Calu3 (cell line): Measurements from ENCODE around the gene TSPAN31. TPM values are rescaled to one million over a fixed set of nuclear protein-coding genes. Genes with fewer than 3 reads are reported as not detected.

Experiments used
- BruUV-seq: library from RNA; stranded (reverse); fragments of 400-500 nt; replicated peaks from 2 replicates; lab custom pipeline; 2021; lab: Mats Ljungman, UMichigan
- CTCF ChIA-PET: fragments of 300-600 bp; sonication (Branson Sonifier 250); formaldehyde crosslinking; loops from one replicate; lab custom pipeline; 2022; ENCODE audit warnings: antibody characterized with exemption; lab: Charles Lee
- DNase-seq: peaks from one replicate; pipeline ENCODE4 v3.0.0; 2022
- H3K27ac Mint-ChIP-seq: one replicate; pipeline ENCODE4 v1.8.0; 2022; ENCODE audit warnings: mixed read lengths; ENCODE audit not compliant: unreplicated experiment
- H3K27me3 Mint-ChIP-seq: one replicate; pipeline ENCODE4 v1.8.0; 2022; ENCODE audit warnings: mixed read lengths; ENCODE audit not compliant: unreplicated experiment
- H3K36me3 Mint-ChIP-seq: one replicate; pipeline ENCODE4 v1.8.0; 2022; ENCODE audit warnings: mild to moderate bottlenecking, moderate library complexity, mixed read lengths; ENCODE audit not compliant: insufficient read depth, unreplicated experiment
- H3K4me1 Mint-ChIP-seq: one replicate; pipeline ENCODE4 v1.8.0; 2022; ENCODE audit warnings: mild to moderate bottlenecking, low read depth, mixed read lengths; ENCODE audit not compliant: unreplicated experiment
- H3K4me3 Mint-ChIP-seq: one replicate; pipeline ENCODE4 v1.8.0; 2022; ENCODE audit warnings: mild to moderate bottlenecking, low read depth, moderate library complexity, mixed read lengths; ENCODE audit not compliant: unreplicated experiment
- H3K9me3 Mint-ChIP-seq: one replicate; pipeline ENCODE4 v1.8.0; 2022; ENCODE audit warnings: low read depth, mixed read lengths; ENCODE audit not compliant: unreplicated experiment
- intact Hi-C: fragments of 100-400 bp; cut with micrococcal nuclease; formaldehyde crosslinking; loops from one replicate; pipeline ENCODE4 v1.10.0; 2022; ENCODE audit not compliant: unreplicated experiment
- total RNA-seq: library from RNA; stranded (reverse); gene quantifications from 2 replicates; pipeline ENCODE4 v1.2.3, GENCODE V29; 2022
- TF ChIP-seq, protein P1 (sequence below): fragments of 200-600 bp; IDR thresholded peaks from one replicate; pipeline ENCODE4 v1.8.0; 2022; ENCODE audit warnings: antibody characterized with exemption; ENCODE audit not compliant: unreplicated experiment

Gene TSPAN31
- total RNA-seq, 1 experiment from 2014 or later: 40.2 TPM

DNA sequence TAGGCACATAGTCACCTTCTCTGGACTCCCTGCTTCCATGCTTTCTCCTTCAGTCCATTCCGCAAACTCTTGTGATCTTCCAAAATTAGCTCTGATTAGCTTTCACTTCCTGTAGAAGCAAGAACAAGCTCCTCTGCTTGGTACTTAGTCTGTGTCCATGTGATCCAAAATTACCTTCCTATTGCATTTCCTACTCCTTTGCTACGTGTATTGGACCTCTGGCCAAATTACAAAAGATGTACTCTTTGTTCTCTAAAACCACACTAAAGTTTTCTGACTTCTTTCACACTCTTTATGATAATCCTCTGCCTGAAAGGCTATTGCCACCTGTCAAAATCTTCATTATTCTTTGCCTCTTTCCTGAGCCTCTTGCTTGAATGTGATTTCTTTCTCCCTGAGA is 37.0 kb downstream of the TSPAN31 start:
- Mint-ChIP-seq H3K27me3 (no peaks in the 10 kb centered on the region), H3K36me3 (peaks cover 18% of the 10 kb centered on the region), H3K27ac (no peak overlapping the region), H3K4me3 (no peak overlapping the region), H3K4me1 (no peaks in the 10 kb centered on the region), H3K9me3 (no peaks in the 10 kb centered on the region)
- BruUV-seq: no TSS peak
- intact Hi-C loops: no loop called here
- CTCF ChIA-PET: no interaction called here
- TF ChIP-seq, protein P1, sequence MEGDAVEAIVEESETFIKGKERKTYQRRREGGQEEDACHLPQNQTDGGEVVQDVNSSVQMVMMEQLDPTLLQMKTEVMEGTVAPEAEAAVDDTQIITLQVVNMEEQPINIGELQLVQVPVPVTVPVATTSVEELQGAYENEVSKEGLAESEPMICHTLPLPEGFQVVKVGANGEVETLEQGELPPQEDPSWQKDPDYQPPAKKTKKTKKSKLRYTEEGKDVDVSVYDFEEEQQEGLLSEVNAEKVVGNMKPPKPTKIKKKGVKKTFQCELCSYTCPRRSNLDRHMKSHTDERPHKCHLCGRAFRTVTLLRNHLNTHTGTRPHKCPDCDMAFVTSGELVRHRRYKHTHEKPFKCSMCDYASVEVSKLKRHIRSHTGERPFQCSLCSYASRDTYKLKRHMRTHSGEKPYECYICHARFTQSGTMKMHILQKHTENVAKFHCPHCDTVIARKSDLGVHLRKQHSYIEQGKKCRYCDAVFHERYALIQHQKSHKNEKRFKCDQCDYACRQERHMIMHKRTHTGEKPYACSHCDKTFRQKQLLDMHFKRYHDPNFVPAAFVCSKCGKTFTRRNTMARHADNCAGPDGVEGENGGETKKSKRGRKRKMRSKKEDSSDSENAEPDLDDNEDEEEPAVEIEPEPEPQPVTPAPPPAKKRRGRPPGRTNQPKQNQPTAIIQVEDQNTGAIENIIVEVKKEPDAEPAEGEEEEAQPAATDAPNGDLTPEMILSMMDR: no peak
- DNase-seq: no peak

DNA sequence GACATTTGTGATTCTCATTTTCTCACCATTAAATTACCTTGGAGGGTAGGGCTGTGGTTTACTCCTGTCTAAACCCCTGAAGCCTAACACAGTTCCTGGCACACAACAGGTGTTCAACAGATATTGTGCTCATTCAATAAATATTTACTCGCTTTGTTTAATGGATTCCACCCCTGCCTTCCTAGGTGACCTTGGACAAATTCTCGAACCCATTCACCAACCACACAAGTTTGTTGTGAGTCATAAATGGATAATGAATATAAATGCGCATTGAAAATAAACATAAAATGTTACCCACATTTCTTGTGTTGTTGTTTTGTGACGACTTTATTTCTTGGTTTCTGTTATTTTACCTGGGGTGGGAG is 37.4 kb downstream of the TSPAN31 start:
- TF ChIP-seq, protein P1: no peak
- intact Hi-C loops: no loop called here
- Mint-ChIP-seq H3K4me1 (no peaks in the 10 kb centered on the region), H3K9me3 (no peaks in the 10 kb centered on the region), H3K4me3 (peak overlapping the region; percentile 100), H3K36me3 (peaks cover 18% of the 10 kb centered on the region), H3K27me3 (no peaks in the 10 kb centered on the region), H3K27ac (no peak overlapping the region)
- CTCF ChIA-PET: interaction anchor here (1.1 to 1.2 kb wide), 2 partner anchors 10 to 64 kb away, joined by 3 read pairs; partner anchors contain the start of genes CTDSP2, EEF1AKMT3 and METTL1
- no TSS peak for BruUV-seq
- DNase-seq: no peak

DNA sequence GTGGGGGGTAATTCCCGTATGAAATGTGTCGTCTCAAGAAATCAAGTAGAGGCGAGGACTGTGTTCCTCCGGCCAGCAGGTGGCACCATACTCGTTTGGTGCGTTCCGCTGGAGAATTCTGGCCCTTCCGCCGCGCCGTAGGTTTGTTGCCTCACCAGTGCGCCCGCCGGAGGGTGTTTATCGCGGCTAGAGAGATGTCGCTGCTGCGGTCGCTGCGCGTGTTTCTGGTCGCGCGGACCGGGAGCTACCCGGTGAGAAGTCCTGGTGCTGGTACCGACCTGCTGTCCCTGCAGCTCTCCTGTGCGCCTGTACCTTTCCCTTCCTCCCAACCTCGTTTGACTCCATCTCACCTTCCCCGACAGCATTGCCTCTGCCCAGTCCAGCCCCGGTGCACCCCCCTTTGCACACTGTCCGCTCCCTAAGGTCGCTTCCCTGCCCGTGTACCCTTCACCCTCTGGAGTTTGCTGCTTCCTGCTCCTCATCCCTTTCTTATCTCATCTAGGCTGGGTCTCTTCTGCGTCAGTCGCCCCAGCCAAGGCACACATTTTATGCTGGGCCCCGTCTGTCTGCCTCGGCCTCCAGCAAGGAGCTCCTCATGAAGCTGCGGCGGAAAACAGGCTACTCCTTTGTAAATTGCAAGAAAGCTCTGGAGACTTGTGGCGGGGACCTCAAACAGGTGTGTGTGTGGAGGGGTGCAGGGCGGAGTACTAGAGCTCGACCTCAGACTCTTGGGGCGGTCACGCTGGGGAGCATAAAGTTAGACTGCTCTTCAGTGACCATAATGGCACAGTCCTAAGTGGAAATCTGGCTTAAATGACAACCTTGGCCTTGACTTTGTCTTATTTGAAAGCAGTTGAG is 38.0 kb downstream of the TSPAN31 start, which contains the start of gene TSFM:
Gene TSFM (plus strand): TSS at position 180 of the 858 bp plus-strand sequence. CDS start 15 bp downstream, at position 195.
- Mint-ChIP-seq H3K27ac (peak within 1 kb of the TSS; percentile 100), H3K27me3 (no peaks in the 10 kb centered on the region), H3K4me3 (peak within 1 kb of the TSS; percentile 100), H3K36me3 (peaks cover 18% of the 10 kb centered on the region), H3K9me3 (no peaks in the 10 kb centered on the region), H3K4me1 (no peaks in the 10 kb centered on the region)
- BruUV-seq: no TSS peak
- DNase-seq: peak; percentile 97
- intact Hi-C loops: no loop called here
- CTCF ChIA-PET: interaction anchor here (1.1 to 1.2 kb wide), 2 partner anchors 11 to 64 kb away, joined by 3 read pairs; partner anchors contain the start of genes CTDSP2, EEF1AKMT3 and METTL1
- TF ChIP-seq, protein P1: peak; percentile 93

DNA sequence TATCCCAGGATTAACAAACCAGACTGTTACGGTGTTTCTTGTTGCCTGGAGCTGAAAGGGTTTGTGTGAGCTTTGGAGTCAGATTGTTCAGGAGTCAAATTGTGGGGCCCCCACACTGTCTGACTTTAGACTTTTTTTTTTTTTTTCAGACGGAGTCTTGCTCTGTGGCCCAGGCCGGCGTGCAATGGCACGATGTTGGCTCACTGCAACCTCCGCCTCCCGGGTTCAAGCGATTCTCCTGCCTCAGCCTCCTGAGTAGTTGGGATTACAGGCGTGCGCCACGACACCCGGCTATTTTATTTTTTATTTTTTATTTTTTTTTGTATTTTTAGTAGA is 38.6 kb downstream of the TSPAN31 start:
- peak overlapping the region; percentile 100 for H3K27ac Mint-ChIP-seq
- no peak for DNase-seq

More for the DNA sequence above, 38.6 kb downstream of the TSPAN31 start:
- Mint-ChIP-seq H3K27me3 (no peaks in the 10 kb centered on the region), H3K4me1 (no peaks in the 10 kb centered on the region), H3K9me3 (no peaks in the 10 kb centered on the region), H3K4me3 (peak overlapping the region; percentile 100), H3K36me3 (peaks cover 22% of the 10 kb centered on the region)
- CTCF ChIA-PET: interaction anchor here (1.1 to 1.2 kb wide), 2 partner anchors 11 to 63 kb away, joined by 3 read pairs; partner anchors contain the start of genes CTDSP2, EEF1AKMT3 and METTL1
- no TSS peak for BruUV-seq
- intact Hi-C loops: no loop called here
- TF ChIP-seq, protein P1: no peak
